DOHH2 (cell line): ENCODE data around the gene STAG1.

Experiments
- CTCF ChIP-seq: fragments of 200-600 bp; sonication (generic); IDR thresholded peaks from one replicate; pipeline ENCODE4 v1.5.1; 2014; ENCODE audit warnings: antibody characterized with exemption, mild to moderate bottlenecking, low read depth, low read length; ENCODE audit not compliant: poor library complexity, severe bottlenecking
- EZH2phosphoT487 ChIP-seq: fragments of 200-600 bp; sonication (generic); IDR thresholded peaks from 2 replicates; pipeline ENCODE4 v1.6.1; 2017; ENCODE audit warnings: borderline replicate concordance, mild to moderate bottlenecking, antibody characterized with exemption, low read length, moderate library complexity, mixed read lengths

- TF ChIP-seq CTCF (no peak), EZH2phosphoT487 (no peak)
Measured at GRCh38 chr3:136753326-136753939, 1.3 kb upstream of the STAG1 start.
